Caco-2 (cell line): ENCODE measurements around the gene NFKB1. TPM values are rescaled to one million over a fixed set of nuclear protein-coding genes. Genes with fewer than 3 reads are reported as not detected.

Experiments used
- BruUV-seq: library from RNA; stranded (reverse); fragments of 400-500 nt; replicated peaks from 2 replicates; lab custom pipeline; 2021; lab: Mats Ljungman, UMichigan
- CTCF ChIA-PET: fragments of 300-600 bp; sonication (Branson Sonifier 250); formaldehyde crosslinking; loops from one replicate; lab custom pipeline; 2022; ENCODE audit warnings: antibody characterized with exemption; lab: Charles Lee
- POLR2A ChIA-PET: fragments of 300-600 bp; sonication (Branson Sonifier 250); formaldehyde crosslinking; loops from one replicate; lab custom pipeline; 2022; ENCODE audit warnings: antibody characterized with exemption; lab: Charles Lee
- DNase-seq, 2 experiments: peaks; one replicate each; pipeline versions ENCODE4 v3.0.0 to v3.0.0-alpha.2; 2020 to 2022
- H3K27me3 ChIP-seq: replicated peaks from 2 replicates; pipeline ENCODE4 v1.6.0; 2011; ENCODE audit warnings: low read length; ENCODE audit not compliant: control insufficient read depth, insufficient read depth
- H3K36me3 ChIP-seq: 2 replicates; pipeline ENCODE4 v1.5.1; 2011; ENCODE audit warnings: low read length; ENCODE audit not compliant: control insufficient read depth, insufficient read depth
- H3K4me1 ChIP-seq: fragments of 250-450 bp; sonication (Bioruptor Pico); 2 replicates; pipeline ENCODE4 v1.5.1; 2020; ENCODE audit warnings: mild to moderate bottlenecking
- H3K4me3 ChIP-seq: 2 replicates; pipeline ENCODE4 v1.5.1; 2011; ENCODE audit warnings: low read depth, mild to moderate bottlenecking, control low read depth, low read length
- H3K9me3 ChIP-seq: fragments of 250-450 bp; sonication (Bioruptor Pico); 2 replicates; pipeline ENCODE4 v1.5.1; 2020; ENCODE audit warnings: mild to moderate bottlenecking, moderate library complexity
- H3K27ac Mint-ChIP-seq: one replicate; pipeline ENCODE4 v1.8.0; 2022; ENCODE audit warnings: mixed read lengths; ENCODE audit not compliant: unreplicated experiment
- H3K27me3 Mint-ChIP-seq: one replicate; pipeline ENCODE4 v1.8.0; 2022; ENCODE audit warnings: mixed read lengths; ENCODE audit not compliant: insufficient read depth, unreplicated experiment
- H3K36me3 Mint-ChIP-seq: one replicate; pipeline ENCODE4 v1.8.0; 2022; ENCODE audit warnings: mild to moderate bottlenecking, mixed read lengths; ENCODE audit not compliant: insufficient read depth, unreplicated experiment
- H3K4me1 Mint-ChIP-seq: one replicate; pipeline ENCODE4 v1.8.0; 2022; ENCODE audit warnings: low read depth, mixed read lengths; ENCODE audit not compliant: unreplicated experiment
- H3K4me3 Mint-ChIP-seq: one replicate; pipeline ENCODE4 v1.8.0; 2022; ENCODE audit warnings: mild to moderate bottlenecking, moderate library complexity, mixed read lengths; ENCODE audit not compliant: unreplicated experiment
- H3K9me3 Mint-ChIP-seq: one replicate; pipeline ENCODE4 v1.8.0; 2022; ENCODE audit warnings: mixed read lengths; ENCODE audit not compliant: unreplicated experiment
- CTCF ChIP-seq, 2 experiments: fragments of 200-600 bp in 1 of 2; IDR thresholded peaks; 1 replicate in 1 of 2; 2 replicates in 1 of 2; pipeline versions ENCODE4 v1.5.1 to v1.8.0; 2011 to 2022; ENCODE audit warnings: antibody characterized with exemption in 1 of 2, control low read depth in 1 of 2, inconsistent platforms in 1 of 2, low read depth in 1 of 2, low read length in 1 of 2, mild to moderate bottlenecking in 1 of 2, moderate library complexity in 1 of 2; ENCODE audit not compliant: insufficient read depth in 1 of 2, severe bottlenecking in 1 of 2, unreplicated experiment in 1 of 2
- intact Hi-C: fragments of 100-400 bp; cut with micrococcal nuclease; formaldehyde crosslinking; loops from one replicate; pipeline ENCODE4 v1.10.0; 2022; ENCODE audit not compliant: unreplicated experiment
- total RNA-seq: library from RNA; stranded (reverse); gene quantifications from 2 replicates; pipeline ENCODE4 v1.2.3, GENCODE V29; 2022

The NFKB1 gene
- total RNA-seq, 1 experiment from 2014 or later = 33.0 TPM

GRCh38 chr4:102472441-102473013 is 28.6 kb upstream of the NFKB1 start:
- H3K27me3 Mint-ChIP-seq = no peaks in the 10 kb centered on the region
- intact Hi-C loops = no loop called here
- CTCF ChIA-PET = no interaction called here
- no peak for TF ChIP-seq CTCF (IDR thresholded peaks at IDR 0.05; ENCODE audit: insufficient read depth in 1 of 2, low read depth in 1 of 2, low read length in 1 of 2, severe bottlenecking in 1 of 2, unreplicated experiment in 1 of 2)
- BruUV-seq = no TSS peak
- H3K4me3 ChIP-seq = no peak overlapping the region
- peaks cover 14% of the 10 kb centered on the region for H3K4me1 Mint-ChIP-seq
- H3K9me3 ChIP-seq = peaks cover 8% of the 10 kb centered on the region; the same call in 1 of the 2 replicates
- H3K27me3 ChIP-seq = no peaks in the 10 kb centered on the region
- no peaks in the 10 kb centered on the region for H3K36me3 ChIP-seq
- H3K4me1 ChIP-seq = peaks cover 12% of the 10 kb centered on the region; the same call in 1 of the 2 replicates
- peaks cover 6% of the 10 kb centered on the region for H3K9me3 Mint-ChIP-seq
- H3K4me3 Mint-ChIP-seq = no peak overlapping the region
- no peaks in the 10 kb centered on the region for H3K36me3 Mint-ChIP-seq
- H3K27ac Mint-ChIP-seq = no peak overlapping the region
- POLR2A ChIA-PET = no interaction called here
- DNase-seq = no peak

- no peaks in the 10 kb centered on the region for H3K36me3 ChIP-seq
- H3K27me3 ChIP-seq = no peaks in the 10 kb centered on the region
- Mint-ChIP-seq H3K27ac (no peak overlapping the region), H3K4me3 (no peak overlapping the region), H3K27me3 (no peaks in the 10 kb centered on the region), H3K9me3 (peaks cover 9% of the 10 kb centered on the region), H3K4me1 (peaks cover 14% of the 10 kb centered on the region), H3K36me3 (no peaks in the 10 kb centered on the region)
- no peak for DNase-seq
- no peak for TF ChIP-seq CTCF (IDR thresholded peaks at IDR 0.05; ENCODE audit: insufficient read depth in 1 of 2, low read depth in 1 of 2, low read length in 1 of 2, severe bottlenecking in 1 of 2, unreplicated experiment in 1 of 2)
- intact Hi-C loops = no loop called here
- H3K4me1 ChIP-seq = peaks cover 12% of the 10 kb centered on the region; the same call in 1 of the 2 replicates
- no peak overlapping the region for H3K4me3 ChIP-seq
- H3K9me3 ChIP-seq = peaks cover 8% of the 10 kb centered on the region; the same call in 1 of the 2 replicates
- CTCF ChIA-PET = no interaction called here
- POLR2A ChIA-PET = no interaction called here
- BruUV-seq = no TSS peak
Observed at GRCh38 chr4:102473476-102473875, 27.7 kb upstream of the NFKB1 start.

GRCh38 chr4:102474736-102475504 is 26.2 kb upstream of the NFKB1 start:
- H3K36me3 Mint-ChIP-seq = no peaks in the 10 kb centered on the region
- no peaks in the 10 kb centered on the region for H3K27me3 ChIP-seq
- intact Hi-C loops = no loop called here
- no peaks in the 10 kb centered on the region for H3K36me3 ChIP-seq
- H3K4me1 ChIP-seq = peaks cover 12% of the 10 kb centered on the region; the same call in 1 of the 2 replicates
- no peak overlapping the region for H3K4me3 Mint-ChIP-seq
- ChIA-PET CTCF (no interaction called here), POLR2A (no interaction called here)
- H3K4me1 Mint-ChIP-seq = peaks cover 14% of the 10 kb centered on the region
- H3K9me3 Mint-ChIP-seq = peaks cover 23% of the 10 kb centered on the region
- peaks cover 8% of the 10 kb centered on the region; the same call in 1 of the 2 replicates for H3K9me3 ChIP-seq
- DNase-seq = no peak
- no peak overlapping the region for H3K4me3 ChIP-seq
- BruUV-seq = no TSS peak
- H3K27ac Mint-ChIP-seq = no peak overlapping the region
- no peaks in the 10 kb centered on the region for H3K27me3 Mint-ChIP-seq
- TF ChIP-seq CTCF (IDR thresholded peaks at IDR 0.05; ENCODE audit: insufficient read depth in 1 of 2, low read depth in 1 of 2, low read length in 1 of 2, severe bottlenecking in 1 of 2, unreplicated experiment in 1 of 2) = no peak
